Neuronal stem cell (in vitro differentiated cells): ENCODE measurements around the gene ZNF827.

Source experiments
- DNase-seq: peaks from one replicate; pipeline ENCODE4 v3.0.0-alpha.2; 2013; ENCODE audit warnings: low spot score
- H2AFZ ChIP-seq: one replicate; pipeline ENCODE4 v1.6.1; 2013; ENCODE audit warnings: mild to moderate bottlenecking, low read length, inconsistent platforms
- H2AK5ac ChIP-seq: 2 replicates; pipeline ENCODE4 v1.6.1; 2013; ENCODE audit warnings: low read depth, mild to moderate bottlenecking, inconsistent platforms, low read length, moderate library complexity, mixed read lengths
- H2BK120ac ChIP-seq: 2 replicates; pipeline ENCODE4 v1.6.1; 2013; ENCODE audit warnings: low read depth, mild to moderate bottlenecking, inconsistent platforms, low read length, moderate library complexity, mixed read lengths
- H2BK12ac ChIP-seq: one replicate; pipeline ENCODE4 v1.6.1; 2013; ENCODE audit warnings: low read length, inconsistent platforms
- H2BK15ac ChIP-seq: 2 replicates; pipeline ENCODE4 v1.6.1; 2013; ENCODE audit warnings: mild to moderate bottlenecking, low read length, inconsistent platforms, mixed read lengths
- H2BK5ac ChIP-seq: one replicate; pipeline ENCODE4 v1.6.1; 2013; ENCODE audit warnings: inconsistent platforms, mild to moderate bottlenecking, low read length, moderate library complexity
- H3K14ac ChIP-seq: one replicate; pipeline ENCODE4 v1.6.1; 2013; ENCODE audit warnings: low read length, inconsistent platforms
- H3K18ac ChIP-seq: 2 replicates; pipeline ENCODE4 v1.6.1; 2013; ENCODE audit warnings: low read length, inconsistent platforms
- H3K23ac ChIP-seq: 2 replicates; pipeline ENCODE4 v1.6.1; 2013; ENCODE audit warnings: low read depth, mild to moderate bottlenecking, mixed read lengths, low read length, inconsistent platforms; ENCODE audit not compliant: poor library complexity
- H3K27ac ChIP-seq: replicated peaks from 3 replicates; pipeline ENCODE4 v1.5.1; 2013; ENCODE audit warnings: low read length, inconsistent platforms
- H3K27me3 ChIP-seq, 3 experiments: 2 replicates each; pipeline ENCODE4 v1.6.1; 2013; ENCODE audit warnings: low read length in 3 of 3, mild to moderate bottlenecking in 2 of 3, inconsistent platforms in 1 of 3, low read depth in 1 of 3, mixed read lengths in 1 of 3, moderate library complexity in 1 of 3; ENCODE audit not compliant: control insufficient read depth in 3 of 3, insufficient read depth in 3 of 3
- H3K36me3 ChIP-seq, 2 donors: replicated peaks in 1 of 2; 2 replicates each; pipeline ENCODE4 v1.6.1; 2013; ENCODE audit warnings: low read length in 2 of 2; ENCODE audit not compliant: control insufficient read depth in 2 of 2, insufficient read depth in 2 of 2
- H3K4ac ChIP-seq: 2 replicates; pipeline ENCODE4 v1.6.1; 2013; ENCODE audit warnings: inconsistent platforms, mild to moderate bottlenecking, low read length, moderate library complexity
- H3K4me1 ChIP-seq, 2 donors: 1 replicate in 1 of 2; 2 replicates in 1 of 2; pipeline ENCODE4 v1.6.1; 2013; ENCODE audit warnings: low read length in 2 of 2, low read depth in 1 of 2; ENCODE audit not compliant: control insufficient read depth in 2 of 2, insufficient read depth in 1 of 2
- H3K4me2 ChIP-seq: one replicate; pipeline ENCODE4 v1.6.1; 2013; ENCODE audit warnings: mild to moderate bottlenecking, low read length, inconsistent platforms; ENCODE audit not compliant: insufficient read depth, poor library complexity, severe bottlenecking
- H3K4me3 ChIP-seq, 2 donors: 2 replicates each; pipeline ENCODE4 v1.5.1; 2013; ENCODE audit warnings: low read length in 2 of 2, mild to moderate bottlenecking in 2 of 2, inconsistent platforms in 1 of 2, moderate library complexity in 1 of 2
- H3K79me1 ChIP-seq: one replicate; pipeline ENCODE4 v1.6.1; 2013; ENCODE audit warnings: low read depth, mild to moderate bottlenecking, inconsistent platforms, low read length, moderate library complexity
- H3K9ac ChIP-seq: one replicate; pipeline ENCODE4 v1.6.1; 2013; ENCODE audit warnings: mild to moderate bottlenecking, low read depth, low read length, inconsistent platforms; ENCODE audit not compliant: poor library complexity
- H3K9me3 ChIP-seq, 2 donors: replicated peaks in 1 of 2; 2 replicates each; pipeline versions ENCODE3 to v1.6.1; 2013; ENCODE audit warnings: low read length in 2 of 2, mild to moderate bottlenecking in 2 of 2, inconsistent platforms in 1 of 2, low read depth in 1 of 2, mixed read lengths in 1 of 2, moderate library complexity in 1 of 2; ENCODE audit not compliant: control insufficient read depth in 2 of 2, insufficient read depth in 1 of 2
- H4K8ac ChIP-seq: one replicate; pipeline ENCODE4 v1.6.1; 2013; ENCODE audit warnings: low read depth, mild to moderate bottlenecking, inconsistent platforms, low read length, moderate library complexity
- H4K91ac ChIP-seq: one replicate; pipeline ENCODE4 v1.6.1; 2013; ENCODE audit warnings: low read length, low read depth, mild to moderate bottlenecking, inconsistent platforms; ENCODE audit not compliant: poor library complexity
- WGBS, 2 donors: extraction: QIAGEN DNeasy Blood & Tissue Kit; methylation state at CpG; one replicate each; pipeline ENCODE4 v1.1.7; 2013; ENCODE audit warnings: missing lambda C conversion rate in 2 of 2, mixed read lengths in 1 of 2; ENCODE audit not compliant: insufficient read length in 2 of 2, insufficient replicate concordance in 1 of 2; ENCODE audit errors: extremely low coverage in 2 of 2; 5-methylcytosine and 5-hydroxymethylcytosine counted together

The ZNF827 gene

DNA sequence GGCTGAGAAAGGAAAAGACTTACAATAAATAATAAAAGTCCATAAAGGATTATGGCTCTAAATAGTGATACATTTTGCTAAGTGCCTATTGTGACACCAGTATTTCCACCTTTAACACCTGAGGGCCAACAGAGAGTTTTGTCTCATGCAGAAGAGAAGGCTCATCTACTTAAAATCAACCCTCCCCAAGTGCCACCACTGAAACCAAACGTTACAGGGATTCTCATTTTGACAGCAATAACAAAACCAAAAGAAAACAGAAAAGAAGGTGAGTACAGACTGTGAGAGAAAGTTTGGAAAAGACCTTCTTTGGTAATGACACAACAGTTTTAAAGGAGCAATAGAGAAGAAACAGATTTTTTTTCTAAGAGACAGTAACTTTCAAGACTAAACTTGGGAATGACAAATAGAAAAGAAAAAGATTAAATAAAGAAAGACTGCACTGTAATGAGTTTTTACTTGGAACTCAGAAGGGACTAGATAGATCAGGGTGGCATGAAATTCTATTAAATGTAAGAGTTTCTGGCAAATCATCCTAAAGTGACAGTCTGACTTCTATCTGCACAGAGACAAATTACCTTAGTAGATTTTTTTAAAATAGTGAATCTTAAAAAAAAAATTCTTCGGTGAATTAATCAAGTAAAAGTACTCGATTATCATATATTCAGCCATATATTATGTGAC is 109.7 kb downstream of the ZNF827 start:
- Histone ChIP-seq H3K27ac (no peak overlapping the region), H3K23ac (no peak overlapping the region), H2AFZ (no peak overlapping the region), H3K18ac (no peak overlapping the region), H2AK5ac (no peak overlapping the region), H3K4me3 (no peak overlapping the region), H3K36me3 (peaks cover 2 to 47% of the 10 kb centered on the region in 2 donors), H3K9ac (no peak overlapping the region), H2BK120ac (no peak overlapping the region), H2BK5ac (no peak overlapping the region), H4K8ac (no peak overlapping the region), H3K14ac (no peak overlapping the region), H2BK15ac (no peak overlapping the region), H4K91ac (no peak overlapping the region), H2BK12ac (no peak overlapping the region), H3K4me1 (peaks cover 4 to 10% of the 10 kb centered on the region in 2 donors), H3K9me3 (no peaks in the 10 kb centered on the region), H3K27me3 (no peaks in the 10 kb centered on the region), H3K4ac (no peak overlapping the region), H3K4me2 (no peak overlapping the region), H3K79me1 (no peaks in the 10 kb centered on the region)
- WGBS, 2 donors: no CpG with 5 or more reads among the region's 3 CpGs
- no peak for DNase-seq

DNA sequence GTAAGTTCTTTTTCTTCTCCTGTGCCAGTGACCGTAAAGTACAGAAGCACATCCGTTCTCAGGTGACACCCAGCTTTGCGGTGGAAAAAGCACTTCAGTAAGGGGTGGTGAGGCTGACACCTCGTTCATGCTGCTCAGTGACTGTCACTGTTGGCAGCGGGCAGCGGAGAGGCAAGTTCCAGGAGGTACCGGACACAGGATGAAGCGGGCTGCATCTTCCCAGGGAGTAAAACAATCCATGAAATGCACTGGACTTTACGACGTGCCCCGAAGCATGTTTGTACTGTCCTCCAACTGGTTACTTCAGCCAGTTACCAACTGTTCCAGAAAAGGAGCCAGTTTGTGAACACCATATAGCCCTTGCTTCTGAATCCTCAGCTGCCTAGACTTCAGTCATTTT is 110.7 kb downstream of the ZNF827 start:
- no peak overlapping the region for H2BK5ac ChIP-seq
- H2AFZ ChIP-seq: no peak overlapping the region
- no peak for DNase-seq
- no peak overlapping the region for H3K23ac ChIP-seq
- H3K9me3 ChIP-seq: no peaks in the 10 kb centered on the region
- no peaks in the 10 kb centered on the region for H3K27me3 ChIP-seq
- H2AK5ac ChIP-seq: no peak overlapping the region
- H3K79me1 ChIP-seq: no peaks in the 10 kb centered on the region
- H3K4ac ChIP-seq: no peak overlapping the region
- no peak overlapping the region for H4K91ac ChIP-seq
- peak overlapping the region; percentile 86 for H4K8ac ChIP-seq
- H2BK15ac ChIP-seq: no peak overlapping the region
- H3K27ac ChIP-seq: no peak overlapping the region
- peaks cover 13 to 15% of the 10 kb centered on the region in 2 donors for H3K4me1 ChIP-seq
- peaks cover 2 to 56% of the 10 kb centered on the region in 2 donors for H3K36me3 ChIP-seq
- peak overlapping the region; percentile 27 for H3K18ac ChIP-seq
- no peak overlapping the region for H3K4me3 ChIP-seq
- no peak overlapping the region for H3K4me2 ChIP-seq
- H2BK12ac ChIP-seq: no peak overlapping the region
- WGBS, 2 donors: no CpG with 5 or more reads among the region's 11 CpGs
- peak overlapping the region; percentile 30 for H3K9ac ChIP-seq
- no peak overlapping the region for H2BK120ac ChIP-seq
- no peak overlapping the region for H3K14ac ChIP-seq

GRCh38 chr4:145825255-145825654 is 113.4 kb downstream of the ZNF827 start:
- H2BK5ac ChIP-seq: no peak overlapping the region
- peak overlapping the region; percentile 26 for H2AK5ac ChIP-seq
- peaks cover 2 to 76% of the 10 kb centered on the region in 2 donors for H3K36me3 ChIP-seq
- WGBS, 2 donors: no CpG with 5 or more reads among the region's 7 CpGs
- H3K4ac ChIP-seq: no peak overlapping the region
- no peak overlapping the region for H3K18ac ChIP-seq
- H3K23ac ChIP-seq: no peak overlapping the region
- no peak overlapping the region for H3K14ac ChIP-seq
- no peaks in the 10 kb centered on the region for H3K9me3 ChIP-seq
- no peak for DNase-seq
- no peaks in the 10 kb centered on the region for H3K79me1 ChIP-seq
- no peak overlapping the region for H4K91ac ChIP-seq
- no peak overlapping the region for H4K8ac ChIP-seq
- H2BK12ac ChIP-seq: no peak overlapping the region
- no peak overlapping the region for H2BK120ac ChIP-seq
- no peak overlapping the region for H3K9ac ChIP-seq
- no peak overlapping the region for H3K27ac ChIP-seq
- no peak overlapping the region for H3K4me2 ChIP-seq
- H2BK15ac ChIP-seq: no peak overlapping the region
- peaks cover 15 to 22% of the 10 kb centered on the region in 2 donors for H3K4me1 ChIP-seq
- H3K4me3 ChIP-seq: no peak overlapping the region
- H2AFZ ChIP-seq: no peak overlapping the region
- H3K27me3 ChIP-seq: no peaks in the 10 kb centered on the region

DNA sequence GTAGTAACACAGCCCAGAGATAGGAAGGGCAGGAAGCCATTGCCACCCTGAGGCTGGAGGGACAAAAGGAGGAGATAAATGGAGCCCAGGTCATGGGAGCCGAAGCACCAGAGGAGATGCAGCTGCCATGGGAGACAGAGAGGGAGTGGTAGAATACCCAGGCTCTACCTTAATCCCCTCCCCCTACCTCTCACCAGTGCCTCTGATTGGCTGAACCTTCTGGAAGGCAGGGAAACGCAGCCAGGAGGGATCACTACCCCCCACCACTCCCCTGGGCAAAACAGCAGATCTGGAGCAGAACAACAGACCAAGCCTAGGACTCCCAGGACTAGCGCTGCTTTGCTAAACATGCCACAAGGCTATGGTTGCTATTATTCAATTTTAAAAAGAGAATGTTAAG is 114.2 kb downstream of the ZNF827 start:
- Histone ChIP-seq H3K4me2 (no peak overlapping the region), H2BK5ac (no peak overlapping the region), H3K36me3 (peaks cover 2 to 76% of the 10 kb centered on the region in 2 donors), H3K9ac (no peak overlapping the region), H3K4me1 (peaks cover 15 to 22% of the 10 kb centered on the region in 2 donors), H3K18ac (no peak overlapping the region), H2AFZ (no peak overlapping the region), H3K27me3 (no peaks in the 10 kb centered on the region), H3K79me1 (no peaks in the 10 kb centered on the region), H4K8ac (no peak overlapping the region), H2BK15ac (no peak overlapping the region), H3K14ac (no peak overlapping the region), H2AK5ac (no peak overlapping the region), H3K4ac (no peak overlapping the region), H4K91ac (no peak overlapping the region), H2BK12ac (no peak overlapping the region), H3K4me3 (no peak overlapping the region), H3K27ac (no peak overlapping the region), H2BK120ac (no peak overlapping the region), H3K23ac (no peak overlapping the region), H3K9me3 (no peaks in the 10 kb centered on the region)
- no CpG with 5 or more reads among the region's 3 CpGs for WGBS, 2 donors
- no peak for DNase-seq
